ENCODE data around the gene CCDC136. TPM values are rescaled to one million over a fixed set of nuclear protein-coding genes. Genes with fewer than 3 reads are reported as not detected.

Gene CCDC136
- total RNA-seq, 1 experiment from 2014 or later: 31.1 TPM

DNA sequence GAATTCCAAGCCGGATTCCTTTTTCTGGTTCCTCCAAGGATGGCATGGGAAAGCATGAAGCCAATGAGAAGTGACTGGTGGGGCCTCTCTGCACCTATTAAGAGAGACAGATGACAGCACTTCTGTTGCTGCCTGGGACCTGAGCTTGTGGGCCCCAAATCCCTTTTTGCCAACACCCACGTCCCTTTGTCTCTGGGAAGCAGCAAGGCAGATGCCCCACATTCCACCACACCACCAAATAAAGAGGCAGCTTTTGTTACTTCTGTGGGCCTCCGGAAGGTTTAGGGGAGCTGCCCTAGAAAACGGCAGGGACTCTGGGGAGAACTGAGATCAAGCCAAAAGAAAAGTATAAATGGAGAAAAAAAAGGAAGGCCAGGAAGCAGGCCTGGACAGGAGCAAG lies 3.4 kb downstream of the CCDC136 start:
- WGBS (ENCODE audit: extremely low coverage, insufficient read length, low lambda C conversion rate): no CpG with 5 or more reads among the region's 4 CpGs
- H2BK15ac ChIP-seq (ENCODE audit: low read depth, low read length): no peak overlapping the region
- H2BK120ac ChIP-seq (ENCODE audit: low read depth, low read length, poor library complexity, severe bottlenecking): no peak overlapping the region
- no peak overlapping the region for H3K14ac ChIP-seq (ENCODE audit: insufficient read depth, low read length)
- no peak overlapping the region for H2BK12ac ChIP-seq (ENCODE audit: insufficient read length, low read depth, low read length)
- H3K23ac ChIP-seq (ENCODE audit: insufficient read length, low read depth, low read length): no peak overlapping the region
- H2BK5ac ChIP-seq (ENCODE audit: insufficient read length, low read length): no peak overlapping the region
- no peak overlapping the region for H2AFZ ChIP-seq (ENCODE audit: low read length)
- Mint-ChIP-seq H3K4me3 (no peak overlapping the region), H3K36me3 (ENCODE audit: insufficient read depth in 1 of 3, low read depth in 3 of 3) (peaks cover 25 to 42% (median 37%) of the 10 kb centered on the region in 3 experiments), H3K27ac (peak overlapping the region; percentile 2 to 90 (median 49); a peak in 4 of 7 replicates), H3K4me1 (peaks cover 38 to 41% of the 10 kb centered on the region in 2 experiments), H3K9me3 (no peaks in the 10 kb centered on the region; a peak in 1 of 5 replicates), H3K27me3 (ENCODE audit: low read depth) (peaks cover 2% of the 10 kb centered on the region)
- H3K23me2 ChIP-seq (ENCODE audit: insufficient read length, low read depth, low read length, poor library complexity, severe bottlenecking): peaks cover 12% of the 10 kb centered on the region
- no peak overlapping the region for H3K9ac ChIP-seq (ENCODE audit: extremely low read depth, insufficient read length, low read length)
- no peaks in the 10 kb centered on the region; the same call in 1 of the 2 replicates for H3K4me1 ChIP-seq (ENCODE audit: insufficient read depth, low read length)
- H3K4me2 ChIP-seq (ENCODE audit: insufficient read depth, insufficient read length, low read length): no peak overlapping the region
- H3K79me1 ChIP-seq (ENCODE audit: insufficient read depth, low read depth, low read length, poor library complexity, severe bottlenecking): no peaks in the 10 kb centered on the region
- no peak for DNase-seq
- no peak overlapping the region for H2BK20ac ChIP-seq (ENCODE audit: low read depth, low read length, poor library complexity, severe bottlenecking)
- no peaks in the 10 kb centered on the region for H3K27me3 ChIP-seq (ENCODE audit: insufficient read depth, low read length)
- H4K5ac ChIP-seq (ENCODE audit: insufficient read length, low read depth, low read length): no peak overlapping the region
- H4K20me1 ChIP-seq (ENCODE audit: control insufficient read depth, insufficient read depth, insufficient read length): no peaks in the 10 kb centered on the region
- H3T11ph ChIP-seq (ENCODE audit: low read length): no peak overlapping the region
- no peak overlapping the region for H4K8ac ChIP-seq (replicated peaks; ENCODE audit: insufficient read length, low read depth, low read length)
- H3K79me2 ChIP-seq (ENCODE audit: insufficient read depth, low read length): no peaks in the 10 kb centered on the region
- no peak overlapping the region for H3K18ac ChIP-seq (ENCODE audit: insufficient read length, low read depth, low read length)
- no peak overlapping the region for H3K4ac ChIP-seq (ENCODE audit: low read depth, low read length)
- H4K91ac ChIP-seq (ENCODE audit: insufficient read length, low read depth, low read length): no peak overlapping the region
- TF ChIP-seq, protein P1, sequence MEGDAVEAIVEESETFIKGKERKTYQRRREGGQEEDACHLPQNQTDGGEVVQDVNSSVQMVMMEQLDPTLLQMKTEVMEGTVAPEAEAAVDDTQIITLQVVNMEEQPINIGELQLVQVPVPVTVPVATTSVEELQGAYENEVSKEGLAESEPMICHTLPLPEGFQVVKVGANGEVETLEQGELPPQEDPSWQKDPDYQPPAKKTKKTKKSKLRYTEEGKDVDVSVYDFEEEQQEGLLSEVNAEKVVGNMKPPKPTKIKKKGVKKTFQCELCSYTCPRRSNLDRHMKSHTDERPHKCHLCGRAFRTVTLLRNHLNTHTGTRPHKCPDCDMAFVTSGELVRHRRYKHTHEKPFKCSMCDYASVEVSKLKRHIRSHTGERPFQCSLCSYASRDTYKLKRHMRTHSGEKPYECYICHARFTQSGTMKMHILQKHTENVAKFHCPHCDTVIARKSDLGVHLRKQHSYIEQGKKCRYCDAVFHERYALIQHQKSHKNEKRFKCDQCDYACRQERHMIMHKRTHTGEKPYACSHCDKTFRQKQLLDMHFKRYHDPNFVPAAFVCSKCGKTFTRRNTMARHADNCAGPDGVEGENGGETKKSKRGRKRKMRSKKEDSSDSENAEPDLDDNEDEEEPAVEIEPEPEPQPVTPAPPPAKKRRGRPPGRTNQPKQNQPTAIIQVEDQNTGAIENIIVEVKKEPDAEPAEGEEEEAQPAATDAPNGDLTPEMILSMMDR (conservative IDR thresholded peaks at IDR 0.05): no peak
- no peak overlapping the region for H3K56ac ChIP-seq (ENCODE audit: insufficient read length, low read depth, low read length)
- no peaks in the 10 kb centered on the region for H3K9me3 ChIP-seq (ENCODE audit: control insufficient read depth, low read depth, low read length)
- H2AK5ac ChIP-seq (ENCODE audit: insufficient read length, low read length): no peak overlapping the region
- no peak overlapping the region for H3K27ac ChIP-seq (ENCODE audit: insufficient read length, low read depth, low read length)
